GM19468 (cell line): ENCODE data around the gene SLC9C1.

Experiments used
- ATAC-seq: cut with Tn5 transposase; IDR thresholded peaks from one replicate; pipeline ENCODE4 v1.9.1; 2021; ENCODE audit warnings: mild to moderate bottlenecking, moderate library complexity, moderate number of reproducible peaks; ENCODE audit not compliant: unreplicated experiment; ENCODE audit errors: extremely low read depth

The SLC9C1 gene

DNA sequence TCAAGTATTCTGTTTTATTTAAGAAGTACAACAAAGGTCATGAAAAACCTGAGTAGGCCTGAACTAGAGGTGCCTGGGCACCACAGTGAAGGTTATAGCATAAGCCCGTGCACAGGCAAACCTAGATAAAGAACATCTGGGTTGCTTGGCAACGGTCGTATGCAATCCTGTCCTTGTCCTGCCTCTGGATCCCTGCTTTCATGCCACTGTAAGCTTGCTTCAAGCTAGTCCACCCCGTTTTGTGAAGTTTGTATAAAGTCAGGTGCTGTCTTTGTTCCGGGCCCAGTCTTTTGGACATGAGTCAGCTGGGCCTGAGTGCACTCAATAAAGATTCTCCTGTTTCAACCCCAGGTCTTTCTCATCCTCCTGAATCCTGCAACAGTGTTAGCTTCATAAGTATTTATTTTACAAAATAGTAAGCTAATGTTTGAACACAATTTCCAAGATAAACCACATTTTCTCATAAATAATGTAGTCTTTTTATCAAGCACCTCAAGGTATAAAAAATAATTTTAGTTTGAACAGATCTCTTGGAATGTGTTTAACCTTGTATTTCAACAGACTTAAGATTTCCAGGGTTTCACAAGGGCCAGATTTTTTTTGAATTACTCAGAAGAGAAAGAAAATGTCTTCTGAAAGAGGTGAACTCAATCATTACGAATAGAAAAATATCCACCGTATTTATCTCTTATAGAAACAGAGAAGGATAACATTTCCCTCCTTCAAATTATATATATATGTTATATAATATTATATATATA is 14.3 kb upstream of the SLC9C1 start:
- ATAC-seq: no peak

- no peak for ATAC-seq
Observed at GRCh38 chr3:112307557-112307956, 13.5 kb upstream of the SLC9C1 start.

GRCh38 chr3:112306825-112307224 is 12.8 kb upstream of the SLC9C1 start:
- ATAC-seq: no peak

GRCh38 chr3:112304611-112305010 is 10.6 kb upstream of the SLC9C1 start:
- ATAC-seq: no peak

GRCh38 chr3:112303764-112304325 is 9.8 kb upstream of the SLC9C1 start:
- no peak for ATAC-seq

DNA sequence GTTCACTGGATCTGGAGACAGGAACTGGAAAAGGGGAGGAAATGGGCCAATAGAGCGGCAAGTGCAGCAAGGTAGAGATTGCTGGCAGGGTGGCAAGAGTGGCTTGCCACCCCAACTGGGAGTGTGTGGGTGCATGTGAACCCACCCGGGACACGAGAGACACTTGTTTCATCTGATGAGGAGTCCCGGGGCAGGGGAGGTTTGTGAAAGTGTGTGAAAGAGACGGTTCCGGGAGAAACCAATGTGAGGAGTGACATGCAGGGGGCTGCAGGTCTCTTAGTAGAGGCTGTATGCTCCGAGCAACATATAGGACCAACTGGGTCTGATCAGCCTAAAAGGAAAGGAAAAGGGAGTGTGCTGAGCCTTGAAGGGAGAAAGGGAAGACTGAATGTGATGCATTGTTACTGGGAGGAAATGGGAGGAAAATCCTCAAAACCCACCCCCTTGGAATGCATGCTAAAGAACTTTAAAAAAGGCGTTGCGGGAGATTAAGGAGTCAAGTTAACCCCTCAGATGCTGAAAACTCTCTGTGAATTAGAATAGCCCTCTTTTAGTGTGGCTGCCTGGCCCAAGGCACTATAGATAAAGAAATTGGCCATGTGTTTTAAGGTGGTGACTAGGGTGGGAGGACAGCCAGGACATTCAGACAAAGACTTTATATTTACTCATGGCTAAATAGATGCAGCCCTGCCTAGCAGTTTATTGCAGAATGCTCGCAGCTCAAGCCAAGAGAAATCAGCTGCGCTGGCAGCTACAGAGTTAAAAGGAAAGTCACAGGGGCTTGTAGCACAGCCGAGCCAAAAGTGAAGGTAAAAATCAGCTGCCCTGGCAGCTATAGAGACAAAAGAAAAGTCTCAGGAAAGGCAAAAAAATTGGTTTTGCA is 9.1 kb upstream of the SLC9C1 start:
- no peak for ATAC-seq

- no peak for ATAC-seq
Observed at GRCh38 chr3:112302150-112302830, 8.3 kb upstream of the SLC9C1 start.

DNA sequence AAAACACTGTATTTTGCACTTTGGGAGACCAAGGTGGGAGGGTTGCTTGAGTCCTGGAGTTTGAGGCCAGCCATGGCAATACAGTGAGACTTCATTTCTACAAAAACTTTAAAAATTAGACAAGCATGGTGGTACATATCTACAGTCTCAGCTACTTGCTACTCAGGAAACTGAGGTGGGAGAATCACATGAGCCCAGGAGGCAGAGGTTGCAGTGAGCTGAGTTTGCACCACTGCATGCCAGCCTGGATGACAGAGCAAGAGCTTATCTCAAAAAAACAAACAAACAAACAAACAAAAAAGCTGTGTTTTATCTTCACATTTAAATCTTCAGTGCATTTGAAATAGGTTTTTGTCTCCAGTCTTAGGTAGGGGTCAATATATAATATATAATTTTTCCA is 4.8 kb upstream of the SLC9C1 start:
- no peak for ATAC-seq

- ATAC-seq: no peak
Observed at GRCh38 chr3:112297714-112298113, 3.7 kb upstream of the SLC9C1 start.

DNA sequence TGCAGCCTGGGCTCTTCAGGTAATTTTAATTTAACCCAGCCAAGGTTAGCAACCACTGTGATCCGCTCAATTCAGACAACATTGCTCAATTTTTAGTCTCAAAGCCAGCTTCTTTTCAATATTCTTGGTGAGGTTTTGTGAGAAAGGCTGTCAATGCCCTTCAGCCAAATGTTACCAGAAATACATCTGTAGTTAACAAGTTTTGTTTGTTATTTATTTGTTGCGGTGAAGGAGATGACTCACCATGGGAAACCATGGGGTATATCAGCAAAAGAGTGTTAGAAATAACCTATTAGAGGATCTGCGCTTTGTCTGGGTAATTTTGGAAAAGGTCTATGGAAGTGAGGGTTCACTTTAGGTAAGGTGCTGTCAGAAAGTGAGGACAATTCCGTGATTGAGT is 5.0 kb downstream of the SLC9C1 start:
- ATAC-seq: no peak

- no peak for ATAC-seq
Observed at GRCh38 chr3:112280266-112280665, 13.8 kb downstream of the SLC9C1 start.

DNA sequence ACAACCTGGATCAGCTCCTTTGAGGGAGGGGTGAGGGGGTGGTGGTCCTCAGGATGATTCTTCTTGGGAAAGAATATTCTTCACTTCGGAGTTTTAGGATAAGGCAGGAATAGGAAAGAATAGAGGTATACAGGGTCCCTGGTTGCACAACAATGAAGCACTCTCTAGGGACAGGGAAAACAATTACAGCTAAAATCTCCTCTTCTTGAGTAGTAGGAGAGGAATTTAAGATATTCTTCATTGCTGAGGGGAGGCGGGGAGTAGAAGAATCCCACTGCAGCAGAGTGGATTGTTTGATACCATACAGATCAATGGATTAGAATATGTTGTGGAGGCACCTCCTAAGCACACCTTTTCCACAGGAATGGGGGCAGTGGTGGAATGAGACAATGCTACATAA is 20.5 kb downstream of the SLC9C1 start:
- no peak for ATAC-seq

DNA sequence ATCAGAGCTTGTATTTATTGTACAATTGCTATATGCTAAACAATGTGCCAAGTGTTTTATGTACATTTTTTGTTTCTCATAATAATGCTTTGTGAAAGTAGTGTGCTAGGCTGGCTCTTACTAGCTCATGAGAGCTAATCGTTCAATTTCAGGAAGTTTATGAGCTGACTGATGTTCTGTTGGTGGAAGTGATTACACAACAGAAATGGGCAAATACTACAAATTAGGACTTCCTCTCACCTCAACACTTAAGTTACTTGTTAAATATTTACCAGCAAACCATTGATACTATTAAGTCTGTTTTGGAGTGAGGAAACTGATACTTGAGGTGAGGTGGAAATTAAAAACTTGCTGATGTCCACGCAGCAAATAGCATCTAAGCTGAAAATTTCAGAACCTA is 32.3 kb downstream of the SLC9C1 start:
- no peak for ATAC-seq

- no peak for ATAC-seq
Observed at GRCh38 chr3:112260563-112260962, 33.5 kb downstream of the SLC9C1 start.

GRCh38 chr3:112253301-112253971 is 40.6 kb downstream of the SLC9C1 start:
- ATAC-seq: no peak

DNA sequence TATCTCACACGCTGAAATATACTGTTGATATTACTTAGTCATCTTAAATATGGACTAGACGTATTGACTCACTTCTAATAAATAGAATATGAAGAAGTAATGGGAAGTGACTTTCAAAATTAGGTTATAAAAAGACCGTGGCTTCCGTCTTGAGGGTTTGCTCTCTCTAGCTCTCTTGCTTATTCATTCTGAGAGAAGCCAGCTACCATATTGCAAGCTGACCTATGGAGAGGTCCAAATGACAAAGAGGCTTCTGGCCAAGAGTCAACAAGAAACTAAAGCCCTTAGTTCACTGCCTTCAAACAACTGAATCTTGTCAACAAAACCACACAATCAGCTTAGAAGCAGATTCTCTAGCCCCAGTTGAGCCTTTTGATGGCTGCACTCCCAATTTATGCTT is 46.1 kb downstream of the SLC9C1 start:
- no peak for ATAC-seq

- no peak for ATAC-seq
Observed at GRCh38 chr3:112247350-112247749, 46.7 kb downstream of the SLC9C1 start.

- ATAC-seq: no peak
Observed at GRCh38 chr3:112233083-112233482, 60.9 kb downstream of the SLC9C1 start.

DNA sequence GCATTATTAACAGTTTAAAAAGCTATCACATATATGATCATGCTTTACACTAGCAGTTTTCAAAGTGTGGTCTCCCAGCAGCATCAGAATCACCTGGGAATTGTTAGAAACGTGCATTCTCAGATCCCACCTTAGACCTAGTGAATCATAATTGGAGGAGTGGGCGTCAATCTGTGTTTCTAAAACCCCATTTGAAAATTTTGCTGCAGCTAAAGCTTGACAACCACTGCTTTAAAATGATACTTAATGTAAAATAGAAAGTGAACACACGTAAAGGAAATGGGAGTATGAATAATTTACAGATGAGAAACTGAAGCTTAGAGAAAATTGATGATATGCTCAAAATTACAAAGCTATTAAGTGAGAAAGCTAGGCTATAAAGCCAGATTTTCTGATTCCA is 62.3 kb downstream of the SLC9C1 start:
- ATAC-seq: no peak

DNA sequence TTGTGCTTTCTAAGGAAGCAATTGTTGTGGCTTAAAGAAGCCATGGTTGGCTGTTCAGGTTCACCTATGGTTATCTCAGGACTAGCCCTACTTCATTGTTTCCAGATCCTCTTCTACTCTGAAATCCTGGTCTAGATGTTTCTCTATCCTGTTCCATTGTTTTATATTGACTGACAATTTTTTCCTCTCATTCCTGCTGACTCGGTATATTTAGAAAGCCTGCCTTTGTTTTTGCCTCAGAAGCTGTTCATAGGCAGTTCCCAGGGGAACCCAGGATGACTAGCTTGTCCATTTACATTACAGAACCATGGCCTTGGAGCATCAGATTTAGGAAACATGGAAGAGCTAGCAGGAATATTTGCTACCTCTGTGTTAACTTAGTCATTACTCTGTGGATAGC is 64.0 kb downstream of the SLC9C1 start:
- ATAC-seq: no peak
